OCI-LY1 (cell line): ENCODE results near the gene ENDOV.

Experiments used
- EZH2 ChIP-seq: fragments of 200-600 bp; sonication (generic), shearing (Covaris generic); IDR thresholded peaks from 2 replicates; pipeline ENCODE4 v1.8.0; 2017; ENCODE audit warnings: borderline replicate concordance, mixed run types, mild to moderate bottlenecking, antibody characterized with exemption, low read length, moderate library complexity, mixed read lengths
- TF ChIP-seq, protein P1 (sequence below): fragments of 200-600 bp; sonication (generic), shearing (Covaris generic); IDR thresholded peaks from 2 replicates; pipeline ENCODE4 v1.5.1; 2017; ENCODE audit warnings: mild to moderate bottlenecking, antibody characterized with exemption, low read length, moderate library complexity, mixed read lengths

DNA sequence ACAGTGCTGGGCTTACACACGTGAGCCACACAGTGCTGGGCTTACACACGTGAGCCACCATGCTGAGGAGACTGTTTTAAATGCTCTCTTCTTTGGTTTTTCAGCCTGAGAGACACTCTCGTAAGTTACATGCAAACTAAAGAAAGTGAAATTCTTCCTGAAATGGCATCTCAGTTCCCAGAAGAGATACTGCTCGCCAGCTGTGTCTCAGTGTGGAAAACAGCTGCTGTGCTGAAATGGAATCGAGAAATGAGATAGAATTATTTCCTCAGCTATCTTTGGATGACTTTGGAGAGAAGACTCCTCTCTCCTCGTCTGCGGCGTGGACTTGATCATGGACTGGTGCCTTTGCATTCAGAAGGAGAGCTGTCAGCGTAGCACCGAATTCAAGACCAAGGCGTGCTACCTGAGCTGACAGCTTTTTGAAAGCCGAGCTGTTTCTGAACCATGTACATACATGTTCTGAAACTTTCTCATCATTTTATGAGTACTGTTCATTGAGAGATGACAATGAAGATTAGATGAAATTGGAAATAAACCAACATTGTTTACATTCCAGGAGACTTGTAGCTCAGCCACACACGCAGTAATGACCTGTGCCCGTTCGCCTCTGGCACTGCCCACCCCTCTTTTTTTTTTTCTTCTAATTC lies 21.6 kb upstream of the ENDOV start:
- TF ChIP-seq, protein P1, sequence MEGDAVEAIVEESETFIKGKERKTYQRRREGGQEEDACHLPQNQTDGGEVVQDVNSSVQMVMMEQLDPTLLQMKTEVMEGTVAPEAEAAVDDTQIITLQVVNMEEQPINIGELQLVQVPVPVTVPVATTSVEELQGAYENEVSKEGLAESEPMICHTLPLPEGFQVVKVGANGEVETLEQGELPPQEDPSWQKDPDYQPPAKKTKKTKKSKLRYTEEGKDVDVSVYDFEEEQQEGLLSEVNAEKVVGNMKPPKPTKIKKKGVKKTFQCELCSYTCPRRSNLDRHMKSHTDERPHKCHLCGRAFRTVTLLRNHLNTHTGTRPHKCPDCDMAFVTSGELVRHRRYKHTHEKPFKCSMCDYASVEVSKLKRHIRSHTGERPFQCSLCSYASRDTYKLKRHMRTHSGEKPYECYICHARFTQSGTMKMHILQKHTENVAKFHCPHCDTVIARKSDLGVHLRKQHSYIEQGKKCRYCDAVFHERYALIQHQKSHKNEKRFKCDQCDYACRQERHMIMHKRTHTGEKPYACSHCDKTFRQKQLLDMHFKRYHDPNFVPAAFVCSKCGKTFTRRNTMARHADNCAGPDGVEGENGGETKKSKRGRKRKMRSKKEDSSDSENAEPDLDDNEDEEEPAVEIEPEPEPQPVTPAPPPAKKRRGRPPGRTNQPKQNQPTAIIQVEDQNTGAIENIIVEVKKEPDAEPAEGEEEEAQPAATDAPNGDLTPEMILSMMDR, result no peak
- no peak for TF ChIP-seq EZH2
